ENCODE measurements around the gene TRIM65.

DNA sequence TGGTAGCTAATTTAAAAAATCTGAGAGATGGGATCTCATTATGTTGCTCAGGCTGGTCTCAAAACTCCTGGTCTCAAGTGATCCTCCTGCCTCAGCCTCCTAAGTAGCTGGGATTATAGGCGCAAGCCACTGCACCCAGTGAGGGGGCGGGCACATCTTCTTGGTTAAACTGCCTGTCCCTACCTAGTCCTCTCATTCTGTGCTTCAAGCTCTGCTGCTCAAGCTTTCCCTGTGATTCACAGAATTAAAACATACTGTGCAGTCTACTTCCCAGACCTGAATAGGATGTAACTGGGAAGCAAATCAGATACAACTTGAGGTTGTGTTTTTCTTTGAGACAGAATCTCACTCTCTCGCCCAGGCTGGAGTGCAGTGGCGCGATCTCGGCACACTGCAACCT is 5.7 kb upstream of the TRIM65 start:
- TF ChIP-seq, protein P1, sequence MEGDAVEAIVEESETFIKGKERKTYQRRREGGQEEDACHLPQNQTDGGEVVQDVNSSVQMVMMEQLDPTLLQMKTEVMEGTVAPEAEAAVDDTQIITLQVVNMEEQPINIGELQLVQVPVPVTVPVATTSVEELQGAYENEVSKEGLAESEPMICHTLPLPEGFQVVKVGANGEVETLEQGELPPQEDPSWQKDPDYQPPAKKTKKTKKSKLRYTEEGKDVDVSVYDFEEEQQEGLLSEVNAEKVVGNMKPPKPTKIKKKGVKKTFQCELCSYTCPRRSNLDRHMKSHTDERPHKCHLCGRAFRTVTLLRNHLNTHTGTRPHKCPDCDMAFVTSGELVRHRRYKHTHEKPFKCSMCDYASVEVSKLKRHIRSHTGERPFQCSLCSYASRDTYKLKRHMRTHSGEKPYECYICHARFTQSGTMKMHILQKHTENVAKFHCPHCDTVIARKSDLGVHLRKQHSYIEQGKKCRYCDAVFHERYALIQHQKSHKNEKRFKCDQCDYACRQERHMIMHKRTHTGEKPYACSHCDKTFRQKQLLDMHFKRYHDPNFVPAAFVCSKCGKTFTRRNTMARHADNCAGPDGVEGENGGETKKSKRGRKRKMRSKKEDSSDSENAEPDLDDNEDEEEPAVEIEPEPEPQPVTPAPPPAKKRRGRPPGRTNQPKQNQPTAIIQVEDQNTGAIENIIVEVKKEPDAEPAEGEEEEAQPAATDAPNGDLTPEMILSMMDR (IDR thresholded peaks at IDR 0.05), result no peak
- no peak for TF ChIP-seq POLR2A (IDR thresholded peaks at IDR 0.05)

Data from right lobe of liver (tissue), 4 donors.